Ovary (tissue), 3 donors: ENCODE results near the gene OVAAL.

Source experiments
- EP300 ChIP-seq: sonication (generic); formaldehyde crosslinking; IDR thresholded peaks from one replicate; pipeline ENCODE4 v1.6.1; 2017; ENCODE audit warnings: antibody characterized with exemption
- TF ChIP-seq, protein P1 (sequence below), 3 donors: fragments of 450-650 bp in 2 of 3; fragments of 200-600 bp in 1 of 3; IDR thresholded peaks; one replicate each; pipeline versions ENCODE4 v1.5.1 to v1.8.0; 2016 to 2022; ENCODE audit warnings: antibody characterized with exemption in 3 of 3, mild to moderate bottlenecking in 1 of 3
- donor health status: DM: no; HTN: no; CAD: no.

DNA sequence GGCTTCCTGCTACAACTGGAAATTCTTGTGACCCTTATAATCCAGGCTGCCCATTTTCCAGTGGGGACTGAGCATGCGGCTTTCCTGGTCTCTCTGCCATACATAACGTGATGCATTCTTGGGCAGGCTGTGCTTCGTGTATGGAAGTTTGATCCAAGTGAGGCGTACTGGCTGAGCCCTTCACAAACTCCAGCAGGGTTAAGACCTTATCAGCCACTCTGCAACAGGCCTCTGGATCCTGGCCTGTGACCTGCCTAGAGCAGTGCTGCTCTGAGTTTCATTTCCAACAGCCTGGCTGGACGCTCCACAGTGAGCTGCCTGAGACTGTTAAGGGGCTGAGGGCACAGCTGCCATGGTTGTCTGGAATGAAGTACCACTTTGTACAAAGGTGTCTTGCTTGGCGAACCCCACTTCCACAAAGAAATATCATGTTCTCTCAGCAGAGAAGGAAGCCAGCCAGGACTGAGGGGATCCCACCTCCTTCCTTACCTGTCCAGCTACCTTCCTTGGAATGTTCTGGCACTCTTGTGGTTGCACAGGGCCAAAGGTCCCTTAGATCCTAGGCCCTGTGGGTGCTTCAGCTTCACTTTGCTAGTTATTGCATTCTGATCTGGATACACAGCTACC, 44.6 kb downstream of the OVAAL start:
- TF ChIP-seq, protein P1, sequence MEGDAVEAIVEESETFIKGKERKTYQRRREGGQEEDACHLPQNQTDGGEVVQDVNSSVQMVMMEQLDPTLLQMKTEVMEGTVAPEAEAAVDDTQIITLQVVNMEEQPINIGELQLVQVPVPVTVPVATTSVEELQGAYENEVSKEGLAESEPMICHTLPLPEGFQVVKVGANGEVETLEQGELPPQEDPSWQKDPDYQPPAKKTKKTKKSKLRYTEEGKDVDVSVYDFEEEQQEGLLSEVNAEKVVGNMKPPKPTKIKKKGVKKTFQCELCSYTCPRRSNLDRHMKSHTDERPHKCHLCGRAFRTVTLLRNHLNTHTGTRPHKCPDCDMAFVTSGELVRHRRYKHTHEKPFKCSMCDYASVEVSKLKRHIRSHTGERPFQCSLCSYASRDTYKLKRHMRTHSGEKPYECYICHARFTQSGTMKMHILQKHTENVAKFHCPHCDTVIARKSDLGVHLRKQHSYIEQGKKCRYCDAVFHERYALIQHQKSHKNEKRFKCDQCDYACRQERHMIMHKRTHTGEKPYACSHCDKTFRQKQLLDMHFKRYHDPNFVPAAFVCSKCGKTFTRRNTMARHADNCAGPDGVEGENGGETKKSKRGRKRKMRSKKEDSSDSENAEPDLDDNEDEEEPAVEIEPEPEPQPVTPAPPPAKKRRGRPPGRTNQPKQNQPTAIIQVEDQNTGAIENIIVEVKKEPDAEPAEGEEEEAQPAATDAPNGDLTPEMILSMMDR (IDR thresholded peaks at IDR 0.05) = no peak
- no peak for TF ChIP-seq EP300
